Activated CD4-positive, alpha-beta T cell treated with anti-CD3 and anti-CD28 coated beads, Interleukin-2, amount 50 U/mL, for 16 hours (primary cell): ENCODE results near the gene ADIPOR2.
"Not testable (repeated sequence)": the region's sequence is repeated elsewhere in the genome, so short reads cannot be mapped to it uniquely, and the experiment has no call there.

ENCODE experiments used
- DNase-seq: peaks from one replicate; pipeline ENCODE4 v3.0.0-alpha.2; 2020

ADIPOR2 gene

DNA sequence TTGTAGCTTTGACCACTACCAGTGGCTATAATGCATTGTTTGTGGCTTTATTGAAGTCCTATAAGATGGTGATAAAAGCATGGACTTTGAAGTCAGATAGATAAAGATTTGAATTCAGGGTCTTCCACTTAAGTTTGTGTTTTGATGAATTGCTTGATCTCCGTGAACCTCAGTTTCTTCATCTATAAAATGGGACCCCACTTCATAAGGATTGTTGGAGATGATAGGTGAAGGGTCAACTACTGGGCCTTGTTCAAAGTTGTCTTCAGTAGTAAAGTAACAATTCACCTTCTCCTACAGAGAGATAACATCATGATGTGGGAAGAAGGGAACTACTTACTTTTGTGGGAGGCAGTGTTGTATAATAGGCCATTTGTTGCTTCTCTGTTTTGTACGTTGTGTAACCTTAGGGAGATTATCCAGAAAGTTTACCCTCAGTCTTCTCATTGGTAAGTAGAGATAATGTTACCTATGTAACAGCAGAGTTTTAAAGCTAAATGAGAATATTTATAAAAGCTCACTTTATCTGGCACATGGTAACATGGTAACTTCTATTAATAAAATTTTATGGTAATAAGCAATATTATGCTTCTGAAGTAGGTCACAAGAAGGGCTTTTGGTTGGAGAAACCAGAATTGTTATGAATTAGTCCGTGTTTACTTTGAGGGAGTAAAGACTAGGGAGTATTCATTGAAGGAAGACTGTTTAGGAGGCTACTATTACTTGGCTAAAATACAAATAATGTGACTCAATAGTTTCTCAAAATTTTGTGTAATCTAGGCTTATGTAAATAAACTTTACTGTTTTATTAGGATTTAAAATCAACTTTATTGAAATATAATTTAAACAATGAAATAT is 15.1 kb downstream of the ADIPOR2 start:
- no peak for DNase-seq

DNA sequence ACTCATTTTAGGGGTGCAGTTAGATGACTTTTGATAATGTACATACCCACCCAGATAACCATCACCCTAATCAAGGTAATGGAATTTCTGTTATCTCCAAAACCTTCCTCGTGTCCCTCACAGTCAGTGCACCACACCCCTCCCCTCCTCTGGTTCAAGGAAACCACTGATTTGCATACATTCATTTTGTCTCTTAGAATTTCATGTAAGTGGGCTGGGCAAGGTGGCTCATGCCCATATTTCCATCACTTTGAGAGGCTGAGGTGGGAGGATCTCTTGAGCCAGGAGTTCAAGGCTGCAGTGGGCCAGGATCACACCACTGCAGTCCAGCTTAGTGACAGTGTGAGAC is 15.7 kb downstream of the ADIPOR2 start:
- DNase-seq = no peak

DNA sequence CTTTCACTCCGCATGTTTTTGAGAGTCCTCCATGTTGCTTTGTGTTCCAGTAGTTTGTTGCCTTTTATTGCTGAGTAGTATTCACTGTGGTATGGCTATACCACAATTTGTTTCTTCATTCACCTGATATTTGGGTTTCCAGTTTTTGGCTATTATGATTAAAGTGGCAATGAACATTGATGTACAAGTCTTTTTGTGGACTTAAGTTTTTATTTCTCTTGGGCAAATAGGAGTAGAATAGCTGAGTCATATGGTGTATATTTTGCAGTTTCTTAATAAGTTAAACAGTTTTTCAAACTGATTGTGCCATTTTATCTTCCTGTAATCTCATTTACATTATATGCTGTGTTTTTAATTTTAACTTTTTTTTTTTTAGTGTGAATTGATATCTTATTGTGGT is 16.2 kb downstream of the ADIPOR2 start:
- no peak for DNase-seq

DNA sequence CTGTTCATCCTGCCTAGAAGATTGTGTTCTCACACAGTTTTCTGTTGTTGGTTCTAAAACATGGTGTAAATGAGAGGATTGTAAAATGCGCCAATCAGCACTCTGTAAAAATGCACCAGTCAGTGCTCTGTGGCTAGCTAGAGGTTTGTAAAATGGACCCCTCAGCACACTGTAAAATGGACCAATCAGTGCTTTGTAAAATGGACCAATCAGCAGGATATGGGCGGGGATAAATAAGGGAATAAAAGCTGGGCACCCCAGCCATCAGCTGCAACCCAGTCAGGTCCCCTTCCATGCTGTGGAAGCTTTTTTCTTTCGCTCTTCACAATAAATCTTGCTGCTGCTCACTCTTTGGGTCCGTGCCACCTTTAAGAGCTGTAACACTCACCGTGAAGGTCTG is 19.1 kb downstream of the ADIPOR2 start:
- not testable (repeated sequence) for DNase-seq

DNA sequence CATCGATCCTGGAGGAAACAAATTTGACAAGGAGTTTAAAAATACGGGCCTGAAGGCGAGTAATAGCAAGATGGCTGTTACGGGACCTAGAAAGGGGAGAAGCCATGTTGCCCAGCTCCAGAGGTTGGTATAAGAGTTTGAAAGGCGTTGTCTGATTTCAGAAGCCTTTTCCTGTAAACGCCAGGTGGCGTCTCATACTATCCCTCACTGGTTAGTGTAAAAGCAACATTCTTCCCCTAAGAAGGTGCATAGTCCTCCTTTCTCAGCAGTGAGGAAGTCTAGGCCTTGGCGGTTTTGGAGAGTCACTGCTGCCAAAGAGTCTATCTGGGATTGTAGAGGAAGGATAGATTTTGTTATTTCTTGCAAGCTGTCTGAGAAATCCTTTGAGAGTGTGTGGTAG is 20.0 kb downstream of the ADIPOR2 start:
- not testable (repeated sequence) for DNase-seq

- not testable (repeated sequence) for DNase-seq
Measured at GRCh38 chr12:1711536-1712211, 20.8 kb downstream of the ADIPOR2 start.

- not testable (repeated sequence) for DNase-seq
Measured at GRCh38 chr12:1712305-1712704, 21.4 kb downstream of the ADIPOR2 start.

- DNase-seq = not testable (repeated sequence)
Measured at GRCh38 chr12:1712852-1713251, 22.0 kb downstream of the ADIPOR2 start.

- DNase-seq = not testable (repeated sequence)
Measured at GRCh38 chr12:1713783-1714348, 23.0 kb downstream of the ADIPOR2 start.

- not testable (repeated sequence) for DNase-seq
Measured at GRCh38 chr12:1715459-1715858, 24.6 kb downstream of the ADIPOR2 start.

- no peak for DNase-seq
Measured at GRCh38 chr12:1716215-1716862, 25.5 kb downstream of the ADIPOR2 start.

DNA sequence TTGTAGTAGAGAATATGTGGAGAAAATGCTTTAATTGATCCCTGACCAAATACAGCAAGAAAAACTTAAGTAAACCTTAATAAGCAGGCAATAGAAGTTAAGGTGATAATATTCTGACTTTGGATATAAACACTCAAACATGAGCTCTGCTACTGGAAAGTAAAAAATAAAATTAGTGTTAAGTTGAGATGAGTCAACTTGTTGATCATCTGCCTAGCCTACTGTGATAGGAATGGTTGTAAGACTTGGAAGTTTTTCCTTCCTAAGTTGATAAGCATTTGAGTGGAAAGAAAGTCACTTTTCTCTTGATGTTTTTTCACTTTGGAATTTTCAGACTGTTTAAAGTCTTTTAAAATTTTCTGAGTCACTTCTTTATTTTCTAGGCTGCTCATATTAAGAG is 26.0 kb downstream of the ADIPOR2 start:
- no peak for DNase-seq

DNA sequence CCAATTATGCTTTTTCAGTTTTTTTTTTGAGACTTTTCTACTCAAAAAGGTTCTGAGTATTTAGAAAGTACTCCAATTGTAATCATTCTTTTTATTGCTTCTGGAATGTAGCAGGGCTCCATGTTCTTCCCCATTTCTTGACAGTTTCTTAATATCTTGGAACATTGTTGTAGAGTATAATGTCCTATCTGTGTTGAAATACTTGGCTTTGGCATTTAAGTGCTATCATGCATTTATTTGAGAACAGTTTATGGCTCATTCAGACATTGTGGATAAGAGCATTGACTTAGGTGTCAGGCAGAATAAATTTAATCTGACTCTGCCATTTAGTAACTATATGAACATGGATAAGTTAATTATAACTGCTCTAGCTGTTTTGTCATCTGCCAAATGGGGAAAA is 28.3 kb downstream of the ADIPOR2 start:
- DNase-seq = no peak

DNA sequence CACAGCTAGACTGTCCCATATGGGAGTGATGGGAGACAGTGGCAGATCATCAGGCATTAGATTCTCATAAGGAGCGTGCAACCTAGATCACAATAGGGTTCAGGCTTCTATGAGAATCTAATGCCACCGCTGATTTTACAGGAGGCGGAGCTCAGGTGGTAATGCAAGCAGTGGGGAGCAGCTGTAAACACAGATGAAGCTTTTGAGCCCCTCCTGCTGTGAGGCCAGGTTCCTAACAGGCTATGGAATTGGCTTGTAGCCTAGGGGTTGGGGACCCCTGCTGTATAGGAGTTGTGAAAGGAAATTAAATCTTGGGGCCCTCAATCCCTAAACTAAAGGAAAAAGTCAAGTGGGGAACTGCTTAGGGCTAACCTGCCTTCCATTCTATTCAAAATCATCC is 29.6 kb downstream of the ADIPOR2 start:
- no peak for DNase-seq

DNA sequence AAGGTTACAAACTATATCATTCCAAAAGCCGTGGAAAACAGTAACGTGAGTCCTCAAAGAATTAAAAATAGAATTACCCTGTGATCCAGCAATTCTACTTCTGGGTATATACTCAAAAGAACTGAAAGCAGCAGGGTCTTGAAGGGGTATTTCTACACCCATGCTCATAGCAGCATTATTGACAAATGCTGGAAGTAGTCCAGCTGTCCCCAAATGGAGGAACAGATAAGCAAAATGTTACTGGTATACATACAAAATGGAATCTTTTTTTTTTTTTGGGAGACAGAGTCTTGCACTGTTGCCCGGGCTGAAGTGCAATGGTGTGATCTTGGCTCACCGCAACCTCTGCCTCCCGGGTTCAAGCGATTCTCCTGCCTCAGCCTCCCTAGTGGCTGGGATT is 32.9 kb downstream of the ADIPOR2 start:
- DNase-seq = no peak

DNA sequence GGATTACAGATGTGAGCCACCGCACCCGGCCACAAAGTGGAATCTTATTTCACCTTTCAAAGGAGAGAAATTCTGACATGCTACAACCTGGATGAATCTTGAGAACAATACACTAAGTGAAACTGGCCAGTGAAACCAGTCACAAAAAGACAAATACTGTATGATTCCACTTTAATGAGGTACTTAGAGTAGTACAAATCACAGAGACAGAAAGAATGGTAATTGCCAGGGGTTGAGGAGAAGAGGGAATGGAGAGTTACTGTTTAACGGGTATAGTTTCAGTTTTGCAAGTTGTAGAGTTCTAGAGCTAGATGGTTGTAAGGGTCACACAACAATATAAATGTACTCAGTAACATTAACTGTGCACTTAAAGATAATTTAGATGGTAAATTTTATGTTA is 33.4 kb downstream of the ADIPOR2 start:
- DNase-seq = no peak

- DNase-seq = no peak
Measured at GRCh38 chr12:1726753-1727152, 35.9 kb downstream of the ADIPOR2 start.

DNA sequence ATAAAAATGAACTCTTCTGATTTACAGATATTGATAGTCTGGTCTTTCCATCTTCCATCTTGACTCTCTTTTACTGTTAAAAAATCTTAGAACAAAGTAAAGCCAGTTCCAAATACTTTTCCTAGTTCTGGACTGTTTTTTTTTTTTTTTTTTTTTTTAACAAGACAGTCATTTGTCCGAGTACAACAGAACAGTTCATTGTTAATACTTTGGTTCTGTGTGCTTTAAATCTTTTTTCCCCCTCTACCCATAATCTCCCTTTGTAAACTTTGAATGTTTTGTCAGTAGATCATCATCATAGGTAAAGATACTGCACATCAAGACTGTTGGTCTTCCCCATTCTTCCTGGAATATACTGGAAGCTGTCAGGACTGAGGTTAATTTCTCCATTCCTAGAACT is 38.0 kb downstream of the ADIPOR2 start:
- no peak for DNase-seq

GRCh38 chr12:1731019-1731687 is 40.3 kb downstream of the ADIPOR2 start:
- no peak for DNase-seq

DNA sequence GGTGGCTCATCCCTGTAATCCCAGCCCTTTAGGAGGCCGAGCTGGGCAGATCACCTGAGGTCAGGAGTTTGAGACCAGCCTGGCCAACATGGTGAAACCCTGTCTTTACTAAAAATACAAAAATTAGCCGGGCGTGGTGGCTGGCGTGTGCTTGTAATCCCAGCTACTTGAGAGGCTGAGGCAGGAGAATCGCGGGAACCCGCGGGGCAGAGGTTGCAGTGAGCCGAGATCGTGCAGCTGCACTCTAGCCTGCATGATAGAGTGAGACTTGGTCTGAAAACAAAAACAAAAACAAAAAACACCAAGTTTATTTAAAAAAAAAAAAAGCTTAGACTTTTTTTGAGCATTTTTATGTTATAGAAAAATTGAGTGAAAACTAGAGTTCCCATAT is 40.8 kb downstream of the ADIPOR2 start:
- DNase-seq = not testable (repeated sequence)

- DNase-seq = no peak
Measured at GRCh38 chr12:1732914-1733313, 42.0 kb downstream of the ADIPOR2 start.

DNA sequence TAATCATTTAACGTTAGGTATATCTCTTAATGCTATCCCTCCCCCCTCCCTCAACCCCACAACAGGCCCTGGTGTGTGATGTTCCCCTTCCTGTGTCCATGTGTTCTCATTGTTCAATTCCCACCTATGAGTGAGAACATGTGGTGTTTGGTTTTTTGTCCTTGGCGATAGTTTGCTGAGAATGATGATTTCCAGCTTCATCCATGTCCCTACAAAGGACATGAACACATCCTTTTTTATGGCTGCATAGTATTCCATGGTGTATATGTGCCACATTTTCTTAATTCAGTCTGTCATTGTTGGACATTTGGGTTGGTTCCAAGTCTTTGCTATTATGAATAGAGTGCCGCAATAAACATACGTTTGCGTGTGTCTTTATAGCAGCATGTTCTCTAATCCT is 42.8 kb downstream of the ADIPOR2 start:
- not testable (repeated sequence) for DNase-seq
